HEK293 (cell line): ENCODE results near the gene TADA3.

Experiments used
- CTCF ChIA-PET: fragments of 350-600 bp; formaldehyde crosslinking; extraction: SDS; loops from one replicate; lab custom pipeline; 2021; ENCODE audit warnings: antibody characterized with exemption; lab: Yijun Ruan, JAX
- POLR2A ChIA-PET: fragments of 300-600 bp; formaldehyde crosslinking; extraction: SDS; loops from one replicate; lab custom pipeline; 2020; ENCODE audit warnings: antibody characterized with exemption, inconsistent platforms; lab: Yijun Ruan, JAX
- H3K27ac ChIP-seq: fragments of 200-500 bp; sonication (Bioruptor generic); 2 replicates; pipeline ENCODE4 v1.5.1; 2014; ENCODE audit warnings: low read depth, low read length, control low read depth, inconsistent platforms; ENCODE audit errors: extremely low read depth
- H3K36me3 ChIP-seq, 2 experiments: fragments of 200-500 bp in 1 of 2; sonication (Bioruptor generic) in 1 of 2; 1 replicate in 1 of 2; 2 replicates in 1 of 2; pipeline ENCODE4 v1.5.1; 2014 to 2017; ENCODE audit warnings: inconsistent platforms in 2 of 2, low read length in 2 of 2; ENCODE audit not compliant: control insufficient read depth in 2 of 2, insufficient read depth in 1 of 2
- H3K4me1 ChIP-seq: fragments of 200-500 bp; sonication (Bioruptor generic); 2 replicates; pipeline ENCODE4 v1.5.1; 2014; ENCODE audit warnings: mild to moderate bottlenecking, low read length, inconsistent platforms; ENCODE audit not compliant: control insufficient read depth, insufficient read depth
- H3K4me3 ChIP-seq: 2 replicates; pipeline ENCODE4 v1.5.1; 2011; ENCODE audit warnings: low read depth, mild to moderate bottlenecking, control low read depth, low read length, moderate library complexity
- H3K9me3 ChIP-seq: fragments of 200-500 bp; sonication (Bioruptor generic); 2 replicates; pipeline ENCODE4 v1.5.1; 2014; ENCODE audit warnings: low read depth, low read length, inconsistent platforms; ENCODE audit not compliant: control insufficient read depth, insufficient read depth
- EGR2 ChIP-seq: fragments of 450-650 bp; formaldehyde crosslinking; IDR thresholded peaks from 2 replicates; pipeline ENCODE4 v1.5.1; 2016; ENCODE audit warnings: low read depth, missing biosample characterization, missing genetic modification characterization
- FEZF1 ChIP-seq: fragments of 450-650 bp; formaldehyde crosslinking; IDR thresholded peaks from 2 replicates; pipeline ENCODE4 v1.5.1; 2016; ENCODE audit warnings: missing biosample characterization, missing genetic modification characterization
- GLI2 ChIP-seq: fragments of 450-650 bp; formaldehyde crosslinking; IDR thresholded peaks from 2 replicates; pipeline ENCODE4; 2017; ENCODE audit warnings: missing biosample characterization, missing genetic modification characterization, low read depth, borderline replicate concordance
- GLIS2 ChIP-seq: fragments of 450-650 bp; formaldehyde crosslinking; IDR thresholded peaks from 2 replicates; pipeline ENCODE4 v1.5.1; 2016; ENCODE audit warnings: missing biosample characterization, missing genetic modification characterization
- INSM2 ChIP-seq: fragments of 450-650 bp; formaldehyde crosslinking; IDR thresholded peaks from 2 replicates; pipeline ENCODE4 v1.5.1; 2016; ENCODE audit warnings: missing biosample characterization, missing genetic modification characterization
- MZF1 ChIP-seq: fragments of 450-650 bp; formaldehyde crosslinking; IDR thresholded peaks from 2 replicates; pipeline ENCODE4 v1.5.1; 2017; ENCODE audit warnings: missing biosample characterization, missing genetic modification characterization, borderline replicate concordance
- PATZ1 ChIP-seq: fragments of 450-650 bp; formaldehyde crosslinking; IDR thresholded peaks from 2 replicates; pipeline ENCODE4 v1.5.1; 2016; ENCODE audit warnings: missing biosample characterization, missing genetic modification characterization
- PRDM10 ChIP-seq: fragments of 450-650 bp; formaldehyde crosslinking; IDR thresholded peaks from 2 replicates; pipeline ENCODE4 v1.5.1; 2016; ENCODE audit warnings: missing biosample characterization, missing genetic modification characterization
- SALL2 ChIP-seq: fragments of 450-650 bp; formaldehyde crosslinking; IDR thresholded peaks from 2 replicates; pipeline ENCODE4 v1.5.0; 2017; ENCODE audit warnings: missing biosample characterization, mild to moderate bottlenecking, missing genetic modification characterization, borderline replicate concordance
- SCRT2 ChIP-seq: fragments of 450-650 bp; formaldehyde crosslinking; IDR thresholded peaks from 2 replicates; pipeline ENCODE4 v1.5.1; 2016; ENCODE audit warnings: missing biosample characterization, missing genetic modification characterization
- ZBTB6 ChIP-seq: fragments of 450-650 bp; formaldehyde crosslinking; IDR thresholded peaks from 2 replicates; pipeline ENCODE4 v1.5.1; 2017; ENCODE audit warnings: missing biosample characterization, missing genetic modification characterization
- ZNF10 ChIP-seq: fragments of 450-650 bp; formaldehyde crosslinking; IDR thresholded peaks from 2 replicates; pipeline ENCODE4 v1.5.1; 2017; ENCODE audit warnings: missing biosample characterization, missing genetic modification characterization
- ZNF18 ChIP-seq: fragments of 450-650 bp; formaldehyde crosslinking; IDR thresholded peaks from 2 replicates; pipeline ENCODE4 v1.5.1; 2016; ENCODE audit warnings: missing biosample characterization, missing genetic modification characterization
- ZNF23 ChIP-seq: fragments of 450-650 bp; formaldehyde crosslinking; IDR thresholded peaks from 2 replicates; pipeline ENCODE4 v1.5.1; 2016; ENCODE audit warnings: missing biosample characterization, missing genetic modification characterization, borderline replicate concordance
- ZNF239 ChIP-seq: fragments of 450-650 bp; formaldehyde crosslinking; IDR thresholded peaks from 2 replicates; pipeline ENCODE4 v1.5.1; 2016; ENCODE audit warnings: missing biosample characterization, missing genetic modification characterization
- ZNF24 ChIP-seq: fragments of 450-650 bp; formaldehyde crosslinking; IDR thresholded peaks from 2 replicates; pipeline ENCODE4 v1.5.1; 2016; ENCODE audit warnings: missing biosample characterization, missing genetic modification characterization
- ZNF362 ChIP-seq: fragments of 450-650 bp; formaldehyde crosslinking; IDR thresholded peaks from 2 replicates; pipeline ENCODE4 v1.5.1; 2016; ENCODE audit warnings: missing biosample characterization, missing genetic modification characterization
- ZNF416 ChIP-seq: fragments of 450-650 bp; formaldehyde crosslinking; IDR thresholded peaks from 2 replicates; pipeline ENCODE4 v1.5.1; 2016; ENCODE audit warnings: missing biosample characterization, missing genetic modification characterization
- ZNF514 ChIP-seq: fragments of 450-650 bp; formaldehyde crosslinking; IDR thresholded peaks from 2 replicates; pipeline ENCODE4 v1.5.1; 2016; ENCODE audit warnings: missing biosample characterization, missing genetic modification characterization
- ZNF571 ChIP-seq: fragments of 450-650 bp; formaldehyde crosslinking; IDR thresholded peaks from 2 replicates; pipeline ENCODE4 v1.5.0; 2017; ENCODE audit warnings: missing biosample characterization, missing genetic modification characterization
- ZNF624 ChIP-seq: fragments of 450-650 bp; formaldehyde crosslinking; IDR thresholded peaks from 2 replicates; pipeline ENCODE4 v1.5.1; 2017; ENCODE audit warnings: missing biosample characterization, missing genetic modification characterization
- ZNF645 ChIP-seq: fragments of 450-650 bp; formaldehyde crosslinking; IDR thresholded peaks from 2 replicates; pipeline ENCODE4; 2016; ENCODE audit warnings: missing biosample characterization, missing genetic modification characterization
- ZNF658 ChIP-seq: fragments of 450-650 bp; formaldehyde crosslinking; IDR thresholded peaks from 2 replicates; pipeline ENCODE4; 2016; ENCODE audit warnings: missing biosample characterization, missing genetic modification characterization
- ZNF677 ChIP-seq: fragments of 450-650 bp; IDR thresholded peaks from 2 replicates; pipeline ENCODE4 v1.5.0; 2018; ENCODE audit warnings: missing biosample characterization, mild to moderate bottlenecking, missing genetic modification characterization, moderate library complexity
- ZNF776 ChIP-seq: fragments of 450-650 bp; formaldehyde crosslinking; IDR thresholded peaks from 2 replicates; pipeline ENCODE4 v1.5.0; 2017; ENCODE audit warnings: missing biosample characterization, missing genetic modification characterization, borderline replicate concordance

Gene TADA3

GRCh38 chr3:9746330-9746729, 45.9 kb downstream of the TADA3 start:
- Histone ChIP-seq H3K4me1 (0 out of 2 replicates have a peak, but pooled peaks cover 2% of the 10 kb centered on the region), H3K4me3 (no peak overlapping the region), H3K27ac (no peak overlapping the region), H3K36me3 (peaks cover 9 to 84% of the 10 kb centered on the region in 2 experiments), H3K9me3 (no peaks in the 10 kb centered on the region)
- ChIA-PET POLR2A (interaction anchor here (1.8 kb wide), 1 partner anchor 11 kb away, joined by 5 read pairs; no protein-coding TSS in a partner anchor), CTCF (no interaction called here)
- TF ChIP-seq ZNF362 (no peak), ZNF10 (no peak), GLIS2 (no peak), GLI2 (tag by site-specific recombination) (no peak), PRDM10 (tag by site-specific recombination) (peak; percentile 81), ZNF624 (tag by site-specific recombination) (no peak), ZNF677 (tag by site-specific recombination) (no peak), ZNF571 (no peak), PATZ1 (tag by site-specific recombination) (no peak), ZNF514 (no peak), ZNF776 (tag by site-specific recombination) (no peak), ZNF239 (no peak), ZNF645 (tag by site-specific recombination) (no peak), EGR2 (tag by site-specific recombination) (no peak), ZNF23 (no peak), ZBTB6 (tag by site-specific recombination) (no peak), SCRT2 (peak; percentile 97), ZNF658 (no peak), MZF1 (tag by site-specific recombination) (no peak), ZNF24 (tag by site-specific recombination) (no peak), ZNF416 (no peak), FEZF1 (tag by site-specific recombination) (no peak), INSM2 (tag by site-specific recombination) (no peak), SALL2 (tag by site-specific recombination) (no peak), ZNF18 (tag by site-specific recombination) (no peak)
